Measurements from ENCODE around the gene SENP7.

DNA sequence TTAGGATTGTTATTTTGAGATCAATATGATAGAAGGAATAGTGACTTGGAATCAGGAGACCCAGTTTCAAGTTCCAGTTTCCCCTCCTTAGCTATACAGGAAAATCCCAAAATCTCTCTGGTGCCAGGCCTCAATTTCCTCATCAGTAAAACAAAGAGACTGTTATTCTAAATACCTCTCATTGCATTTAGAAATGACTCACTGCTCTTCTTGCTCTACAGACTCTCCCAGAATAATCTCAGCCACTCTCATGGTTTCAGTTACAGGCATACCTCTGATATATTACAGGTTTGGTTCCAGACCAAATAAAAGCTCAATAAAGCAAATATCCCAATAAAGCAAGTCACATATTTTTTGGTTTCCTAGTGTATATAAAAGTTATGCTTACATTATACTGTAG is 221.0 kb downstream of the SENP7 start:
- TF ChIP-seq TCF4 (CRISPR knock-in tag; IDR thresholded peaks at IDR 0.05; ENCODE audit: borderline replicate concordance) (no peak), BACH2 (CRISPR knock-in tag; IDR thresholded peaks at IDR 0.05; ENCODE audit: borderline replicate concordance) (no peak), RARB (CRISPR knock-in tag; IDR thresholded peaks at IDR 0.05) (no peak), ZNF565 (CRISPR knock-in tag; conservative IDR thresholded peaks at IDR 0.05; ENCODE audit: low read depth) (no peak), TOX (CRISPR knock-in tag; IDR thresholded peaks at IDR 0.05; ENCODE audit: borderline replicate concordance) (no peak), CSDC2 (CRISPR knock-in tag; IDR thresholded peaks at IDR 0.05) (no peak)
- TF ChIP-seq, protein P1, sequence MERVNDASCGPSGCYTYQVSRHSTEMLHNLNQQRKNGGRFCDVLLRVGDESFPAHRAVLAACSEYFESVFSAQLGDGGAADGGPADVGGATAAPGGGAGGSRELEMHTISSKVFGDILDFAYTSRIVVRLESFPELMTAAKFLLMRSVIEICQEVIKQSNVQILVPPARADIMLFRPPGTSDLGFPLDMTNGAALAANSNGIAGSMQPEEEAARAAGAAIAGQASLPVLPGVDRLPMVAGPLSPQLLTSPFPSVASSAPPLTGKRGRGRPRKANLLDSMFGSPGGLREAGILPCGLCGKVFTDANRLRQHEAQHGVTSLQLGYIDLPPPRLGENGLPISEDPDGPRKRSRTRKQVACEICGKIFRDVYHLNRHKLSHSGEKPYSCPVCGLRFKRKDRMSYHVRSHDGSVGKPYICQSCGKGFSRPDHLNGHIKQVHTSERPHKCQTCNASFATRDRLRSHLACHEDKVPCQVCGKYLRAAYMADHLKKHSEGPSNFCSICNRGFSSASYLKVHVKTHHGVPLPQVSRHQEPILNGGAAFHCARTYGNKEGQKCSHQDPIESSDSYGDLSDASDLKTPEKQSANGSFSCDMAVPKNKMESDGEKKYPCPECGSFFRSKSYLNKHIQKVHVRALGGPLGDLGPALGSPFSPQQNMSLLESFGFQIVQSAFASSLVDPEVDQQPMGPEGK (CRISPR knock-in tag; IDR thresholded peaks at IDR 0.05; ENCODE audit: borderline replicate concordance), result no peak

Data from SK-N-SH treated with all-trans-retinoic acid at 6 μM for 48 hours (cell line).